HepG2 (cell line): ENCODE data around the gene NRK. TPM values are rescaled to one million over a fixed set of nuclear protein-coding genes. Genes with fewer than 3 reads are reported as not detected.

ENCODE experiments used
- CBFB ChIP-seq: sonication (generic); formaldehyde crosslinking; IDR thresholded peaks from 2 replicates; pipeline ENCODE4 v1.4.0; 2020; ENCODE audit warnings: missing genetic modification reagents
- CBX2 ChIP-seq, 2 experiments: fragments of 200-600 bp in 1 of 2; sonication (generic); formaldehyde crosslinking in 1 of 2; IDR thresholded peaks; 2 replicates each; pipeline versions ENCODE4 v1.7.0 to v1.8.1; 2018 to 2022; ENCODE audit warnings: low read depth in 2 of 2, low read length in 1 of 2, mild to moderate bottlenecking in 1 of 2, missing genetic modification reagents in 1 of 2
- CENPX ChIP-seq: sonication (generic); formaldehyde crosslinking; IDR thresholded peaks from 2 replicates; pipeline ENCODE4 v1.9.0; 2021; ENCODE audit warnings: mild to moderate bottlenecking, missing genetic modification reagents, moderate library complexity
- FLYWCH1 ChIP-seq: sonication (generic); formaldehyde crosslinking; IDR thresholded peaks from 2 replicates; pipeline ENCODE4 v1.8.1; 2023; ENCODE audit warnings: mild to moderate bottlenecking, missing genetic modification reagents
- HNF4A ChIP-seq: sonication (generic); formaldehyde crosslinking; IDR thresholded peaks from 2 replicates; pipeline ENCODE4 v1.4.0; 2020; ENCODE audit warnings: missing genetic modification reagents
- NFE2 ChIP-seq: sonication (generic); formaldehyde crosslinking; IDR thresholded peaks from 2 replicates; pipeline ENCODE4 v1.4.0; 2020; ENCODE audit warnings: missing genetic modification reagents
- ZBTB3 ChIP-seq: sonication (generic); formaldehyde crosslinking; IDR thresholded peaks from 2 replicates; pipeline ENCODE4 v1.4.0; 2020; ENCODE audit warnings: low read depth, mild to moderate bottlenecking, moderate library complexity, missing genetic modification reagents, borderline replicate concordance
- ZFP91 ChIP-seq: sonication (generic); formaldehyde crosslinking; IDR thresholded peaks from 2 replicates; pipeline ENCODE4 v1.9.0; 2022; ENCODE audit warnings: missing genetic modification reagents, mild to moderate bottlenecking, borderline replicate concordance
- ZFY ChIP-seq: sonication (generic); formaldehyde crosslinking; IDR thresholded peaks from 2 replicates; pipeline ENCODE4 v1.4.0; 2020; ENCODE audit warnings: missing genetic modification reagents
- ZNF550 ChIP-seq: sonication (generic); formaldehyde crosslinking; IDR thresholded peaks from 2 replicates; pipeline ENCODE4 v1.4.0; 2020; ENCODE audit warnings: mild to moderate bottlenecking, missing genetic modification reagents, borderline replicate concordance
- ZNF740 ChIP-seq: sonication (generic); formaldehyde crosslinking; IDR thresholded peaks from 2 replicates; pipeline ENCODE4 v1.4.0; 2020; ENCODE audit warnings: missing genetic modification reagents
- polyA plus RNA-seq, 8 experiments: library from polyadenylated mRNA; depleted of rRNA in 3 of 8; stranded (reverse) in 7 of 8; unstranded in 1 of 8; fragments of >200 nt; fragmentation: Illumina TruSeq in 4 of 8; extraction: Trizol in 4 of 8; gene quantifications; 2 replicates each; pipeline versions ENCODE4 v1.2.1 to v1.2.3, GENCODE V29; 2011 to 2016; ENCODE audit warnings: low read depth in 4 of 8, missing spikeins in 1 of 8, mixed read lengths in 1 of 8; ENCODE audit not compliant: insufficient read depth in 1 of 8
- total RNA-seq, 5 experiments: library from RNA; depleted of rRNA; stranded (reverse); fragments of >200 nt; fragmentation: Illumina TruSeq; extraction: Trizol; gene quantifications; 2 replicates each; pipeline ENCODE4 v1.2.3, GENCODE V29; 2016; ENCODE audit warnings: low read depth in 1 of 5
- TF ChIP-seq, protein P1 (sequence below), 2 experiments: sonication (generic) in 1 of 2; formaldehyde crosslinking in 1 of 2; IDR thresholded peaks; 2 replicates each; pipeline versions ENCODE4 v1.6.1 to v1.9.0; 2014 to 2022; ENCODE audit warnings: antibody characterized with exemption in 1 of 2, borderline replicate concordance in 1 of 2, inconsistent platforms in 1 of 2, low read depth in 1 of 2, missing genetic modification reagents in 1 of 2

The NRK gene
- total and polyA plus RNA-seq, 2 of the 13 experiments (the other 11 are each of a cell fraction or from before 2014, with no cell fraction given) = not detected

DNA sequence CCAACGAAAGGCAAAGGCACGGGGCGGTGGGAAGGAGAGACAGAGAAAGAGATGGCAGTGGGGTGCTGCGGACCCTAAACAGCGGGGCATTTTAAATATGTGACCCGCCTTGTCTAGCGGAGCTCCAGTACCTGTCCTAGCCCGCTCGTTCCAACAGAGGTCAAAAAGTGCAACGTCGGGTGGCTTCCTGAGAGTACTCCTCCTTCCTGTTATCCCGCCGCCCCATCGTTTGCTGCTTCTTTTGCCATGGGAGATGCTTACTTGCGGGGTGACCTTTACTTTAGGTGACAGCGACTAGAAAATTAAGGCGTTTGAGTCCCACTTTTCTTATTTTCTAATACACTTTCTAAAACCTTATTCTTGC lies 735 bp downstream of the NRK start (continued):
- TF ChIP-seq, protein P1, sequence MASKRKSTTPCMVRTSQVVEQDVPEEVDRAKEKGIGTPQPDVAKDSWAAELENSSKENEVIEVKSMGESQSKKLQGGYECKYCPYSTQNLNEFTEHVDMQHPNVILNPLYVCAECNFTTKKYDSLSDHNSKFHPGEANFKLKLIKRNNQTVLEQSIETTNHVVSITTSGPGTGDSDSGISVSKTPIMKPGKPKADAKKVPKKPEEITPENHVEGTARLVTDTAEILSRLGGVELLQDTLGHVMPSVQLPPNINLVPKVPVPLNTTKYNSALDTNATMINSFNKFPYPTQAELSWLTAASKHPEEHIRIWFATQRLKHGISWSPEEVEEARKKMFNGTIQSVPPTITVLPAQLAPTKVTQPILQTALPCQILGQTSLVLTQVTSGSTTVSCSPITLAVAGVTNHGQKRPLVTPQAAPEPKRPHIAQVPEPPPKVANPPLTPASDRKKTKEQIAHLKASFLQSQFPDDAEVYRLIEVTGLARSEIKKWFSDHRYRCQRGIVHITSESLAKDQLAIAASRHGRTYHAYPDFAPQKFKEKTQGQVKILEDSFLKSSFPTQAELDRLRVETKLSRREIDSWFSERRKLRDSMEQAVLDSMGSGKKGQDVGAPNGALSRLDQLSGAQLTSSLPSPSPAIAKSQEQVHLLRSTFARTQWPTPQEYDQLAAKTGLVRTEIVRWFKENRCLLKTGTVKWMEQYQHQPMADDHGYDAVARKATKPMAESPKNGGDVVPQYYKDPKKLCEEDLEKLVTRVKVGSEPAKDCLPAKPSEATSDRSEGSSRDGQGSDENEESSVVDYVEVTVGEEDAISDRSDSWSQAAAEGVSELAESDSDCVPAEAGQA (IDR thresholded peaks at IDR 0.05; ENCODE audit: low read depth) = no peak
- TF ChIP-seq, protein P1 (CRISPR knock-in tag; IDR thresholded peaks at IDR 0.05; ENCODE audit: borderline replicate concordance) = no peak
- TF ChIP-seq ZBTB3 (no peak), ZNF550 (CRISPR knock-in tag) (no peak), ZFP91 (no peak), ZFY (no peak), CBX2 (IDR thresholded peaks at IDR 0.05; ENCODE audit: low read depth, low read length) (no peak), CBX2 (CRISPR knock-in tag; IDR thresholded peaks at IDR 0.05; ENCODE audit: low read depth) (no peak), ZNF740 (CRISPR knock-in tag) (no peak), HNF4A (CRISPR knock-in tag) (no peak), FLYWCH1 (no peak), CENPX (CRISPR knock-in tag) (no peak), NFE2 (CRISPR knock-in tag) (no peak), CBFB (CRISPR knock-in tag) (no peak)
- TF ChIP-seq, all 625 proteins: peak for 0
